Measurements from ENCODE around the gene HOMEZ.
"Not testable (repeated sequence)": the region's sequence is repeated elsewhere in the genome, so short reads cannot be mapped to it uniquely, and the experiment has no call there.

The HOMEZ gene

DNA sequence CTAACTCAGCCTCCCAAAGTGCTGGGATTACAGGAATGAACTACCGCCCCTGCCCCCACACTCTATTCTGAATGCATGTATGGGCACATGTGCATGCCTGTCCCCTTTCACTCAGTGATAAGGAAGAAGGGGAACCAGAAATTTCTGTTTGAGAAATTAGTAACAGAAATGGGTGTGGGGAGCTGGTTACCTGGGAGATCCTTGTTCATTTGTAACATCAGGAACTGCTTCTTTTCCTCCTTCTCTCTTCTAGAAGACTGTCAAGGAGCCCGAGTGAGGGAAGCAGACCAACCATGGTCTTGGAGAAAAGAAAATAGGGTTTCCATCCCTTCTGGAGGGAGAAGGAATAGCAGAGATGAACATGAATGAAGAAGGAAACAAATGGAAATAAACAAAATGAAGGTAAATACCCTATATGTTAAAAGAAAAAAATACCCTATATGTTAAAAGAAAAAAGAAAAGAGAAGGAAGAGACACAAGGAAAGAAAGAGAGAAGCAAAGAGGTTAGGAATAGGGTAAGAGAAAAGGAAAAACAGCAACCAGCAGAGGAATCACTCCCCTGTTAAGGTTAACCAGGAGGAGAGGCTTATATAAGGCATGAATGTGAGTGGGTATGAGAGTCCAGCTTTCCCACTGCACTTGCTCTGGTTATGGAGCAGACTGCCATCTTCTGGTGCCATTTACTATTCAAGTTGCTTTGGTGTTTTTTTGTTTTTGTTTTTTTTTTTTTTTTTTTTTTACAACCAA is 13.5 kb upstream of the HOMEZ start:
- no peaks in the 10 kb centered on the region for H3K27me3 Mint-ChIP-seq
- peak overlapping the region; percentile 88 for H3K4me3 Mint-ChIP-seq
- H3K36me3 Mint-ChIP-seq, result no peaks in the 10 kb centered on the region
- H3K4me1 Mint-ChIP-seq (ENCODE audit: low read depth), result peaks cover 34% of the 10 kb centered on the region
- no peaks in the 10 kb centered on the region for H3K9me3 Mint-ChIP-seq (ENCODE audit: low read depth)
- peak overlapping the region; percentile 9 for H3K27ac Mint-ChIP-seq

DNA sequence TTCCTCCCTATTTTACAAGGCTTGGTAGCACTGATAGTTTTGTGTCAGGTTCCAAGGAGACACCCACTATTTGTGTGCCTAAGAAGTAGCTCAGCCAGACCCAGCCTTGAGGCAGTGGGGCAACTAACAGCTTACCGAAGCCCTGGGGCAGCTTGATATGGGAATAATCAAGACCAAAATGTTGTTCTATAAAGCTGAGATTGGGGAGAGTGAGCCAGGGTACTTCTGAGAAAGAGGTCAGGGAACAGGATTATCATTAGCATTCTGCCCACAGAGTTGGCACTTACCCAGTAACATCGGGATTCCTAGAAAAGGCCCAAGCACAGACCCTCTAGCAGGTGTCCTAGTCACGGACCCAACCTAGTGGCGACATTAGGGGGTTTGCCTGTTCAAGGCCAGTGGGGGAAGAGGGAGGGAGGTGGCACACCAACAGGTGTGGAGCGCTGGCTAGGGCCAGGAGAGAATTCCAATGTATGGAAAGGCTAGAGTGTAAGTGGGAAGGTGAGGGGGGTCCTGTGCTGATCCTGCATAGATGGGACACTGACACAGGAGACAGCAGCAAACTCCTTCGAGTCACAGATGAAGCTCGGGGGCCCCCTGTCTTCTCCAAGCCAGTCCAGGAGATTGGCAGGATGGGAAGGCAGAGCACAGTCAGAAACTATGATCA is 11.8 kb upstream of the HOMEZ start:
- no peaks in the 10 kb centered on the region for H3K36me3 Mint-ChIP-seq
- H3K4me3 Mint-ChIP-seq, result no peak overlapping the region

DNA sequence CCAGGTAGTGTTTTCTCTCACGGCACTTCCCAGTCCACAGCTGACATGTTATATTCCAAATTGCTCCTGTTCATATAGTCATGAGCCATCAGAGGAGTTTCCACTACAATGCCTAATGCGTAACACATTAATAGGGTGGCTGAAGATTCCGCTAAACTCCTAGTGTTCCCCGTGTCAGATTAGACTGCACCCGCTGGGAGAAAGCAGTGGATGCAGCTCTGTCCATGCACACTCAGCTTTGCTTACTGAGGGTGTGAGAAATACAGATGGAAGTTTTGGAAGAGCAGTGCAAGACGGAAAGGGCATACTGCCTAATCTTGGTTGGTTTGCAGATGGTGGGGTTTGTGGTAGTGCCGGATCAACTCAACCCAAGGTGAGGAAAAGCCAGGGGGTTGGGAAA is 11.2 kb upstream of the HOMEZ start:
- no peaks in the 10 kb centered on the region for H3K36me3 Mint-ChIP-seq
- no peaks in the 10 kb centered on the region for H3K27me3 Mint-ChIP-seq
- no peaks in the 10 kb centered on the region for H3K9me3 Mint-ChIP-seq (ENCODE audit: low read depth)
- H3K4me3 Mint-ChIP-seq, result no peak overlapping the region
- H3K4me1 Mint-ChIP-seq (ENCODE audit: low read depth), result peaks cover 35% of the 10 kb centered on the region
- peak overlapping the region; percentile 46 for H3K27ac Mint-ChIP-seq

More for the DNA sequence above, 11.8 kb upstream of the HOMEZ start:
- Mint-ChIP-seq H3K27me3 (no peaks in the 10 kb centered on the region), H3K9me3 (ENCODE audit: low read depth) (no peaks in the 10 kb centered on the region), H3K4me1 (ENCODE audit: low read depth) (peaks cover 38% of the 10 kb centered on the region), H3K27ac (peak overlapping the region; percentile 50)

DNA sequence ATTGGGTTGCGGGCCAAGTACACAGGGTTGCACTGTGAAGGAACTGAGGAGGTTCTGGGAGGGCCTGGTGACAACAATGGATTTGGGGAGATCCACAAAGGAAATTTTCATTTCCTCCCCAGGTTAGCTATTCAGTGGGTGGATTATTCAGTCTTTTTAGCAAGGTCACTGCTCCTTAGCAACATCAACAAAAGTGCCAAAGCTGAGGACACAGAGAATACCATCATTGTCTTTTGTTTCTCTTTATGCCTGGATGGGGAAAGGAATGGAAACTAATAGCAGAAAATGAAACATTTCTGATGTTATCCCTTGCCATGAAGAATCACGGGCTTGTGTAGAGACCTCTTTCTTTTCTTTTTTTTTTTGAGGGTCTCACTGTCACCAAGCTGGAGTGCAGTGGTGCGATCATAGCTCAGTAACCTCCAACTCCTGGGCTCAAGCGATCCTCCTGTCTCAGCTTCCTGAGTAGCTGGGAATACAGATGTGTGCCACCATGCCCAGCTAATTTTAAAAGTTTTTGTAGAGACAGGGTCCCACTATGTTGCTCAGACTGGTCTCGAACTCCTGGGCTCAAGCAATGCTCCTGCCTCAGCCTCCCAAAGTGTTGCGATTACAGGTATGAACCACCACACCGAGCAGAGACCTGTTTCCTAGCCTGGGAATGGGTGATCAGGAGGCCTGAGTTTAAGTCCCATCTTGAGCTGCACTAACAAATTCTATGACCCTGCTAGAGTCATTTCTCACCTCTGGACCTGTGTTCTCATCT is 10.3 kb upstream of the HOMEZ start:
- Mint-ChIP-seq H3K36me3 (no peaks in the 10 kb centered on the region), H3K4me3 (no peak overlapping the region), H3K27ac (no peak overlapping the region)

DNA sequence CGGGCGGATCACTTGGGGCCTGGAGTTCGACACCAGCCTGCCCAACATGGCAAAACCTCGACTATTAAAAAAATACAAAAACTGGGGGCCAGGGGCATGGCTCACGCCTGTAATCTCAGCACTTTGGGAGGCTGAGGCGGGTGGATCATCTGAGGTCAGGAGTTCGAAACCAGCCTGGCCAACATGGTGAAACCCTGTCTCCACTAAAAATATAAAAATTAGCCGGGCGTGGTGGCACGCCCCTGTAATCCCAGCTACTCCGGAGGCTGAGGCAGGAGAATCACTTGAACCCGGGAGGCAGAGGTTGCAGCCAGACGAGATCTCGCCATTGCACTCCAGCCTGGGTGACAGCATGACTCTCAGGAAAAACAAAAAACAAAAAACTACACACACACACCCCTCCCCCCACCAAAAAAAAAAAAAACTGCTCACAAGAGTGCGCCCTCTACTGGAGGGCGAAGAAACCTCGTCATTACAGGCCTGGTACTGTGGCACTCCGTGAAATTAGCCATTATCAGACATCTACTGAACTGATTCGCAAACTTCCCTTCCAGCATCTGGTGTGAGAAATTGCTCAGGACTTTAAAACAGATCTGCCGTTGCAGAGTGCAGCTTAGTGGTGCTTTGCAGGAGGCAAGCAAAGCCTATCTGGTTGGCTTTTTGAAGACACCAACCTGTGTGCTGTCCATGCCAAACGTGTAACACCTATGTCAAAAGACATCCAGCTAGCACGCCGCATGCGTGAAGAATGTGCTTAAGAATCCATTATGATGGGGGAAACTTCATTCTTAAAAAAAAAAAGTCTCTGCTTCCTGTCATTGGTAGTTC is 9.0 kb upstream of the HOMEZ start:
- Mint-ChIP-seq H3K9me3 (ENCODE audit: low read depth) (no peaks in the 10 kb centered on the region), H3K27me3 (no peaks in the 10 kb centered on the region), H3K4me1 (ENCODE audit: low read depth) (peaks cover 29% of the 10 kb centered on the region), H3K36me3 (no peaks in the 10 kb centered on the region), H3K27ac (no peak overlapping the region), H3K4me3 (peak overlapping the region; percentile 34)

More for the DNA sequence above, 10.3 kb upstream of the HOMEZ start:
- Mint-ChIP-seq H3K9me3 (ENCODE audit: low read depth) (no peaks in the 10 kb centered on the region), H3K4me1 (ENCODE audit: low read depth) (peaks cover 35% of the 10 kb centered on the region), H3K27me3 (no peaks in the 10 kb centered on the region)

DNA sequence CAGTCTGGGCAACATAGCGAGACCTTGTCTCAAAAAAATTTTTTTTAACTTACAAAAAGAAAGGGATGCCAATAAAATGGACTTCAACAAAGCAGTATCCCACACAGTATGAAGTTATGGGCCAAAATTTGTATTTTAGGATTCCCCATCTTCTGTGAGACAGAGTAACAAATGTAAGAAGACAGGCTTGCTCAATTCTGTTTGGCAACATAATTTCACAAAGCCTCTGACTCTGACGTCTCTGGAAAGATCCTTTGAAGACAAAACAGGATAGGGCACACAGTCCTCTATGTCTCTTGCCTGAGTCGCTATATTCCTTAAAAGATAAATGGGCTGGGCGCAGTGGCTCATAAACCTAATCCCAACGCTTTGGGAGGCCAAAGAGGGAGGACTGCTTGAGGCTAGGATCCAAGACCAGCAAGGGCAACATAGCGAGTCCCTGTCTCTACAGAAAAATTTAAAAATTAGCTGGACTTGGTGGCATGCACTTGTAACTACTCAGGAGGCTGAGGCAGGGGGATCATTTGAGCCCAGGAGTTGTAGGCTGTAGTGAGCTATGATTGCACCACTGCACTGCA is 1.1 kb upstream of the HOMEZ start:
- Mint-ChIP-seq H3K4me3 (peak overlapping the region; percentile 93), H3K4me1 (ENCODE audit: low read depth) (peaks cover 30% of the 10 kb centered on the region), H3K36me3 (peaks cover 2% of the 10 kb centered on the region), H3K9me3 (ENCODE audit: low read depth) (no peaks in the 10 kb centered on the region), H3K27ac (peak overlapping the region; percentile 95), H3K27me3 (no peaks in the 10 kb centered on the region)

DNA sequence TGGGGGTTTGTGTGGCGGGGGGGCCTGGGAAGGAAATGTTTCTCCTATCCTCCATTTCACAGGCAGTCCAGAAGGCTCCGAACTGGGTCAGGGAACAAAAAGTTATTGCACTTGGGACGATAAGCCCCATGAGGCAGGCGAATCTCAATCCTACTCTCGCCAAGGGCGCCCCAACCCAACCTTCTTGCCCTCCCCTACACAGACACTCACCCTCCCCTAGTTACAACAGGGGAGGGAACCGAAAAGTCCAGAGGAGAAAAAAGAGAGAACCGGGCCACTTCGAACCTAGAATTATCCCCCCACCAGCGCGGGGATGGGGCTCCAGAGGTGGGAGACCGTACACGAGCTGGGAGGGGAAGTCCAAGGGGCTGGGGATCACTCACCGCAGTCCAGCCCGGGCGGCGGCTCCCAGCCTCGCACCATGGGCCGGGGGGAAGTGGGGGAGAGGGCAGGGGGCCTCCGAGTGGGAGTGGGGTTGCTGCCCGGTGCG is 357 bp downstream of the HOMEZ start:
- peaks cover 2% of the 10 kb centered on the region for H3K36me3 Mint-ChIP-seq
- H3K4me1 Mint-ChIP-seq (ENCODE audit: low read depth), result peaks cover 30% of the 10 kb centered on the region
- H3K27me3 Mint-ChIP-seq, result no peaks in the 10 kb centered on the region
- H3K9me3 Mint-ChIP-seq (ENCODE audit: low read depth), result no peaks in the 10 kb centered on the region
- H3K27ac Mint-ChIP-seq, result peak overlapping the region; percentile 95
- peak overlapping the region; percentile 93 for H3K4me3 Mint-ChIP-seq

DNA sequence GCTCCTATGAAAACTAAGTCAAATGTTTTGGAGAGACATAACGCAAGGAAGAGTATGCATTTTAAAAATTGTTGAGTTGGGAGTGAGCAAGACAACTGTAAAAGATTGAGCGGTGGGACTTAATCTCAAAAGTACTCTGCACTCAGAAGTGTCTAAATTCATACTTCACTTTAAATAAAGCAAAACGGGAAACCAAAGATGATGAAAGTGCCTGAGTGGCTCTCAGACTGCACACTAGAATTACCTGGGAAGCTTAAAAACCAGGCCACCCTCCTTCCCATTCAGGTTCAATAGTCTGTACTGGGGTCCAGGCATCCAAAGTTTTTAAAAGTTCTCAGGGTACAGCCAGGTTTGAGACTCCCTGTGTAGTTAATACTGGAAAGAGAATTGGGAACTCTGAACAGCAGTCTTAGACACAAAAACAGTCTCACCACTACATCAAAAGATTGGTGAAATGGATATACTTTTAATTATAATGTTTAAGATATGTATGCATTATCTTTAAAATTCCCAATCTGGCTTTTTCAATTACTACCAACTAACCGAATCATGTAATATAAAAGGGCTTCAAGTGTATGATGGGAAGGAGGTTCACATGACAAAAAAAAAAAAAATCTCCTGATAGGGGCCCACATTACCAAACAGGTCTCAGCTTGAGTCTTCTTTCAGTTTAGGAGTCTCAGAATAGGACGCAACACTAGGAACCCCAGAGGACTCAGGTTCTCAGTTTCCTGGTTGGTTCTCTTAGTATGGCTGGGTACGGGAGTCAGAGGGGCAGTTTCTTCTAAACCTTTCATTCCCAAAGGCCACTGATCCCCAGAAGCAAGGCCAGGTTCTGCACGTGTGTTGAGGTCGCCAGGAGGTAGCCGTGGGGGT is 1.0 kb downstream of the HOMEZ start:
- H3K4me3 Mint-ChIP-seq, result peak overlapping the region; percentile 93
- H3K36me3 Mint-ChIP-seq, result peaks cover 2% of the 10 kb centered on the region
- no peaks in the 10 kb centered on the region for H3K27me3 Mint-ChIP-seq
- H3K9me3 Mint-ChIP-seq (ENCODE audit: low read depth), result no peaks in the 10 kb centered on the region
- peaks cover 30% of the 10 kb centered on the region for H3K4me1 Mint-ChIP-seq (ENCODE audit: low read depth)
- H3K27ac Mint-ChIP-seq, result peak overlapping the region; percentile 95

DNA sequence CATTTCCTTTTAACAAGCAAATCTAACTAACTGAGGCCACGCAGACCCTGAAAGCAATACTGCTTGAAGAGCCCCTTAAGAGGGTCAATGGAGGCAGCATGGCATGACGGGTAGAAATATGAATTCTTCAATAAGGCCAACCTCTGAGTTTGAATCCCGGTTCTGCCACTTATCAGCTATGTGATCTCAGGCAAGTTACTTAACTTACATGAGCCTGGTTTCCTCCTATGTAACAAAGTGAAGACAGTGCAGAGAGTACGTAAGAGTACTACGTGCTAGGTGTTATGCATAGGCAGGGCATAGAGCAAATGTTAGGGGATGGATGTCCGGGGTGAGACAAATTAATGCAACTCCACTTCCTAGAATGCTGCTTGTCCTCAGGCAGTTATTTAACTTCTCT is 4.7 kb downstream of the HOMEZ start:
- H3K36me3 Mint-ChIP-seq, result peaks cover 2% of the 10 kb centered on the region
- H3K4me1 Mint-ChIP-seq (ENCODE audit: low read depth), result peaks cover 23% of the 10 kb centered on the region
- H3K4me3 Mint-ChIP-seq, result no peak overlapping the region
- H3K27ac Mint-ChIP-seq, result no peak overlapping the region
- no peaks in the 10 kb centered on the region for H3K27me3 Mint-ChIP-seq
- H3K9me3 Mint-ChIP-seq (ENCODE audit: low read depth), result no peaks in the 10 kb centered on the region

DNA sequence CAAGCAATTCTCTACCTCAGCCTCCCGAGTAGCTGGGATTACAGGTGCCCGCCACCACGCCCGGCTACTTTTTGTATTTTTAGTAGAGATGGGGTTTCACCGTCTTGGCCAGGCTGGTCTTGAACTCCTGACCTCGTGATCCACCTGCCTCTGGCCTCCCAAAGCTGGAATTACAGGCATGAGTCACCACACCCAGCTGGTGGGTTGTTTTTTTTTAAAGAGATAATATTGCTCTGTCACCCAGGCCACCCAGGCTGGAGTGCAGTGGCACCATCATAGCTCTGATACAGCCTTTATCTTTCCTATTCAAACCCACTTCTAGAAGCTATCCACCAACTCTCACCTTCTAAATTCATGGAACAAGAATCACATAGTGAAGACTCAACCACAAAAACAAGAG is 8.0 kb downstream of the HOMEZ start:
- not testable (repeated sequence) for H3K4me1 Mint-ChIP-seq (ENCODE audit: low read depth); H3K36me3 Mint-ChIP-seq; H3K27me3 Mint-ChIP-seq; H3K4me3 Mint-ChIP-seq; H3K27ac Mint-ChIP-seq; H3K9me3 Mint-ChIP-seq (ENCODE audit: low read depth)

DNA sequence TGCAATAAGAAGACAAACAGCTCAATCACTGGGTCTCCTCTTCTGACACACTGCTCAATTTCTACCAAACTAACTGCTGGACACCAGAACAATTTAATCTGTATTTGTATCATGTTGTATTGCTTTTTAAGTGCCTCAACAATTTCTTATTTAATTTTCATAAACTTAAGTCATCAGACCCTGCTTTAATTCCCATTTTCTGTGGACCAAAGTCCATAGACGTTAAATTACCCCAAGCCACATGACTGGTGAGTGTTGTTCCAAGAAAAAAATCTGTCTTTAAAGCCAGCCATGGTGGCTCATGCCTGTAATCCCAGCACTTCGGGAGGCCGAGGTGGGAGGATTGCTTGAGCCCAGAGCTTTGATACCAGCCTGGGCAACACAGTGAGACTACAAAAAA is 8.7 kb downstream of the HOMEZ start:
- peaks cover 1% of the 10 kb centered on the region for H3K4me1 Mint-ChIP-seq (ENCODE audit: low read depth)
- H3K4me3 Mint-ChIP-seq, result no peak overlapping the region
- H3K27ac Mint-ChIP-seq, result no peak overlapping the region
- no peaks in the 10 kb centered on the region for H3K27me3 Mint-ChIP-seq
- H3K9me3 Mint-ChIP-seq (ENCODE audit: low read depth), result no peaks in the 10 kb centered on the region
- no peaks in the 10 kb centered on the region for H3K36me3 Mint-ChIP-seq

DNA sequence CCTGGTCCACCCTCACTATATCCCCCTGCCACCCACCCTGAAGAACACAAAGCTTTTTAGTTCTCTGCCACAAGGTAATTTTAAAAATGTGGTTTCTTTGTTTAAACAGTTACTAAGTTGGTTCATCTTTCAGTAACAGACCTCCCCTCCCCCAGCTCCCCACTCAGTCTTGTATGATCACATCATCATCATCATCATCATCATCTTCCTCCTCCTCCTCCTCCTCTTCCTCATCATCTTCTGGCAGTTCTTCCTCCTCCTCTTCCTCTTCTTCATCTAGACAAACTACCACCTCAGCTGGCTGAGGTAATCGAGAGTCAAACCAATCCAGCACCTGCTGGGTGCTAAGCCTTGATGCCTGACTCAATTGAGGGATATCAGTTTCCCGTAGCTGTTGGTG is 10.5 kb downstream of the HOMEZ start:
- H3K4me1 Mint-ChIP-seq (ENCODE audit: low read depth), result no peaks in the 10 kb centered on the region
- peak overlapping the region; percentile 42 for H3K27ac Mint-ChIP-seq
- H3K9me3 Mint-ChIP-seq (ENCODE audit: low read depth), result no peaks in the 10 kb centered on the region
- H3K27me3 Mint-ChIP-seq, result no peaks in the 10 kb centered on the region
- H3K36me3 Mint-ChIP-seq, result no peaks in the 10 kb centered on the region
- no peak overlapping the region for H3K4me3 Mint-ChIP-seq

DNA sequence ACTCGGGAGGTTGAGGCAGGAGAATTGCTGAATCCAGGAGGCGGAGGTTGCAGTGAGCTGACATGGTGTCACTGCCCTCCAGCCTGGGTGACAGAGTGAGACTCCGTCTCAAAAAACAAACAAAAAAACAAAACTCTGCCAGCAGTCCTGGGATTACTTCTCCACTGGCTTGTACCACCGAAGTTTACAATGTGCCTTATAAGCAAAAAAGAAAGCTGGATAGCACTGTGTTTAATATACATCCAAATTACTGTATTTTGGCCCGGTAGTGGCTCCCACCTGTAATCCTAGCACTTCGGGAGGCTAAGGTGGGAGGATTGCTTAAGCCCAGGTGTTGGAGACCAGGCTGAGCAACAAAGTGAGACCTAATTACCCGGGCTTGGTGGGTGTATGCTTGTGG is 16.7 kb downstream of the HOMEZ start:
- Mint-ChIP-seq H3K27ac (no peak overlapping the region), H3K4me3 (no peak overlapping the region), H3K27me3 (peaks cover 2% of the 10 kb centered on the region), H3K4me1 (ENCODE audit: low read depth) (no peaks in the 10 kb centered on the region), H3K9me3 (ENCODE audit: low read depth) (no peaks in the 10 kb centered on the region), H3K36me3 (no peaks in the 10 kb centered on the region)
